Pancreas (tissue), 10 donors: ENCODE results near the gene PCDH20. TPM values are rescaled to one million over a fixed set of nuclear protein-coding genes. Genes with fewer than 3 reads are reported as not detected.
"Not testable (repeated sequence)": the region's sequence is repeated elsewhere in the genome, so short reads cannot be mapped to it uniquely, and the experiment has no call there.

Source experiments
- ATAC-seq, 4 donors: fragments of 200-7000 bp; cut with Tn5 transposase; one replicate each; pipeline versions ENCODE4 v1.8.0 to v1.9.1; 2020; ENCODE audit warnings: mild to moderate bottlenecking in 4 of 4, moderate library complexity in 4 of 4
- DNase-seq, 6 donors: peaks; one replicate each; pipeline ENCODE4 v3.0.0-alpha.2; 2020
- FAIRE-seq: peaks from 2 replicates; lab custom pipeline; 2012; peaks lifted over from hg19 to GRCh38; lab: Jason Lieb, UNC
- H3K27ac ChIP-seq, 4 donors: fragments of 200-600 bp; sonication (generic); 1 replicate in 3 of 4; 2 replicates in 1 of 4; pipeline versions ENCODE4 v1.5.0 to v1.8.0; 2020
- H3K27me3 ChIP-seq, 4 donors: fragments of 200-600 bp; one replicate each; pipeline ENCODE4 v1.8.0; 2021
- H3K36me3 ChIP-seq, 3 donors: fragments of 200-600 bp; sonication (generic) in 1 of 3; one replicate each; pipeline versions ENCODE4 v1.5.0 to v1.8.0; 2020 to 2021
- H3K4me1 ChIP-seq, 3 donors: fragments of 200-600 bp; one replicate each; pipeline ENCODE4 v1.8.0; 2021
- H3K4me3 ChIP-seq, 4 donors: fragments of 200-600 bp; sonication (generic) in 2 of 4; one replicate each; pipeline versions ENCODE4 v1.5.0 to v1.8.0; 2020 to 2021
- H3K9me3 ChIP-seq, 4 donors: fragments of 200-600 bp; one replicate each; pipeline ENCODE4 v1.8.0; 2021
- CTCF ChIP-seq, 4 donors: fragments of 200-600 bp; sonication (generic) in 3 of 4; IDR thresholded peaks; one replicate each; pipeline versions ENCODE4 v1.5.0 to v1.8.0; 2021; ENCODE audit warnings: antibody characterized with exemption in 4 of 4
- WGBS, 2 donors: extraction: QIAGEN DNeasy Blood & Tissue Kit; methylation state at CpG; one replicate each; pipeline ENCODE4 v1.1.7; 2013; 5-methylcytosine and 5-hydroxymethylcytosine counted together
- intact Hi-C, 3 donors: fragments of 100-400 bp; cut with DNase I; formaldehyde crosslinking; loops; one replicate each; pipeline versions ENCODE4 v1.11.1 to v1.14.2; 2022
- polyA plus RNA-seq, 2 donors: library from polyadenylated mRNA; stranded (reverse); fragments of 200-250 nt; gene quantifications; one replicate each; pipeline ENCODE4 v1.2.3, GENCODE V29; 2013
- total RNA-seq, 6 donors: library from RNA; stranded (reverse); fragmentation: NEBNext Ultra II Directional in 4 of 6; extraction: Animal tissue kit (Norgen Biotek cat#: 25700) in 4 of 6; gene quantifications; one replicate each; pipeline versions ENCODE4 v1.2.1 to v1.2.4, GENCODE V29; 2021 to 2023
- donor health status: healthy with polysubstance abuse.
- donor health status: DM: no; HTN: no; CAD: no; lungs with moderate emphysema.
- donor health status: DM: no; HTN: no; CAD: no.
- donor health status: control.
- donor health status: control.
- donor health status: Bipolar disorder and iron deficiency.
- donor health status: DM: yes; HTN: yes; CAD: no.
- donor health status: DM: no; HTN: no; CAD: no.
- donor health status: DM: no; HTN: no; CAD: no.
- donor health status: DM: yes; HTN: yes; CAD: no.

The PCDH20 gene
- total and polyA plus RNA-seq, 8 donors: 0.04 to 0.94 (median 0.30) TPM

- Histone ChIP-seq H3K27ac (no peak overlapping the region), H3K4me3 (no peak overlapping the region), H3K4me1 (no peaks in the 10 kb centered on the region), H3K9me3 (no peaks in the 10 kb centered on the region), H3K27me3 (no peaks in the 10 kb centered on the region), H3K36me3 (no peaks in the 10 kb centered on the region)
- intact Hi-C loops: no loop called here
- TF ChIP-seq CTCF (IDR thresholded peaks at IDR 0.05): no peak
- WGBS, 2 donors: 58 to 68% methylated on average over 7 of the region's 7 CpGs
- ATAC-seq: no peak
- no peak for FAIRE-seq
- DNase-seq: no peak
These were observed 24.2 kb downstream of the PCDH20 start for GRCh38 chr13:61391426-61391825.

- WGBS, 2 donors: 33 to 44% methylated on average over 3 of the region's 3 CpGs
- no peak for TF ChIP-seq CTCF (IDR thresholded peaks at IDR 0.05)
- FAIRE-seq (no peak), DNase-seq (no peak), ATAC-seq (no peak)
- no peak overlapping the region for H3K4me3 ChIP-seq
- H3K4me1 ChIP-seq: no peaks in the 10 kb centered on the region
- no peaks in the 10 kb centered on the region for H3K36me3 ChIP-seq
- intact Hi-C loops: no loop called here
- no peaks in the 10 kb centered on the region for H3K27me3 ChIP-seq
- H3K9me3 ChIP-seq: no peaks in the 10 kb centered on the region
- no peak overlapping the region for H3K27ac ChIP-seq
These were observed 28.0 kb downstream of the PCDH20 start for GRCh38 chr13:61387694-61388093.

- 52% methylated on average over 2 of the region's 2 CpGs for WGBS, 2 donors
These were observed 32.5 kb downstream of the PCDH20 start for GRCh38 chr13:61383111-61383510.

GRCh38 chr13:61370520-61370919, 45.1 kb downstream of the PCDH20 start:
- ATAC-seq (no peak), DNase-seq (no peak), FAIRE-seq (no peak)
- intact Hi-C loops: no loop called here
- Histone ChIP-seq H3K9me3 (no peaks in the 10 kb centered on the region), H3K4me3 (no peak overlapping the region), H3K36me3 (no peaks in the 10 kb centered on the region), H3K27ac (no peak overlapping the region), H3K27me3 (no peaks in the 10 kb centered on the region), H3K4me1 (no peaks in the 10 kb centered on the region)
- 39 to 49% methylated on average over 3 of the region's 3 CpGs for WGBS, 2 donors
- TF ChIP-seq CTCF (IDR thresholded peaks at IDR 0.05): no peak

More at GRCh38 chr13:61383111-61383510, 32.5 kb downstream of the PCDH20 start:
- Histone ChIP-seq H3K27me3 (no peaks in the 10 kb centered on the region), H3K36me3 (no peaks in the 10 kb centered on the region), H3K4me1 (no peaks in the 10 kb centered on the region), H3K27ac (no peak overlapping the region), H3K4me3 (no peak overlapping the region), H3K9me3 (no peaks in the 10 kb centered on the region)
- FAIRE-seq (no peak), ATAC-seq (no peak), DNase-seq (no peak)
- no peak for TF ChIP-seq CTCF (IDR thresholded peaks at IDR 0.05)
- intact Hi-C loops: no loop called here

GRCh38 chr13:61364690-61365089, 51.0 kb downstream of the PCDH20 start:
- H3K36me3 ChIP-seq, H3K4me1 ChIP-seq, H3K27ac ChIP-seq, H3K4me3 ChIP-seq, intact Hi-C loops, FAIRE-seq, ATAC-seq, H3K27me3 ChIP-seq, H3K9me3 ChIP-seq: not testable (repeated sequence)
- 64 to 79% methylated on average over 5 of the region's 5 CpGs for WGBS, 2 donors
- peak in 1 of 6 donors; percentile 24 for DNase-seq
